Lung (tissue), 12 donors: ENCODE results near the gene FAM47E. TPM values are rescaled to one million over a fixed set of nuclear protein-coding genes. Genes with fewer than 3 reads are reported as not detected.
A peak's percentile ranks its signal among the peaks of the same experiment; 100 is the strongest.

Source experiments
- ATAC-seq: fragments of 200-7000 bp; cut with Tn5 transposase; one replicate; pipeline ENCODE4 v1.9.1; 2020; ENCODE audit warnings: moderate number of reproducible peaks; ENCODE audit not compliant: insufficient read depth, low FRiP score
- DNase-seq, 3 donors: peaks; one replicate each; pipeline ENCODE4 v3.0.0-alpha.2; 2013 to 2017
- H3K27ac ChIP-seq, 2 donors: one replicate each; pipeline ENCODE4 v1.5.1; 2013; ENCODE audit warnings: mild to moderate bottlenecking in 2 of 2, moderate library complexity in 2 of 2, control low read depth in 1 of 2, inconsistent platforms in 1 of 2, low read depth in 1 of 2, low read length in 1 of 2
- H3K27me3 ChIP-seq, 3 donors: one replicate each; pipeline ENCODE4 v1.5.1; 2013; ENCODE audit warnings: low read length in 2 of 3; ENCODE audit not compliant: control insufficient read depth in 3 of 3, insufficient read depth in 3 of 3
- H3K36me3 ChIP-seq, 4 donors: one replicate each; pipeline ENCODE4 v1.5.1; 2013; ENCODE audit warnings: low read length in 4 of 4, mild to moderate bottlenecking in 1 of 4, moderate library complexity in 1 of 4; ENCODE audit not compliant: control insufficient read depth in 4 of 4, insufficient read depth in 4 of 4
- H3K4me1 ChIP-seq, 5 donors: one replicate each; pipeline ENCODE4 v1.5.1; 2013; ENCODE audit warnings: low read length in 5 of 5, mild to moderate bottlenecking in 2 of 5, moderate library complexity in 1 of 5; ENCODE audit not compliant: control insufficient read depth in 5 of 5, insufficient read depth in 5 of 5
- H3K4me3 ChIP-seq: one replicate; pipeline ENCODE4 v1.5.1; 2013; ENCODE audit warnings: mild to moderate bottlenecking, control low read depth, moderate library complexity
- H3K9ac ChIP-seq, 2 donors: one replicate each; pipeline ENCODE4 v1.5.1; 2013; ENCODE audit warnings: low read length in 2 of 2, control low read depth in 1 of 2; ENCODE audit not compliant: insufficient read depth in 1 of 2
- H3K9me3 ChIP-seq, 4 donors: one replicate each; pipeline ENCODE4 v1.5.1; 2013; ENCODE audit warnings: low read length in 3 of 4, mild to moderate bottlenecking in 1 of 4, moderate library complexity in 1 of 4; ENCODE audit not compliant: control insufficient read depth in 4 of 4, insufficient read depth in 3 of 4
- CTCF ChIP-seq: IDR thresholded peaks from 2 replicates; pipeline ENCODE4 v1.5.1; 2012; ENCODE audit warnings: mild to moderate bottlenecking; ENCODE audit errors: control extremely low read depth, extremely low read depth
- WGBS, 2 donors: extraction: QIAGEN DNeasy Blood & Tissue Kit; methylation state at CpG; one replicate each; pipeline ENCODE4 v1.1.7; 2013; 5-methylcytosine and 5-hydroxymethylcytosine counted together
- polyA plus RNA-seq, 2 donors: library from polyadenylated mRNA; stranded (reverse); fragments of 200-250 nt; gene quantifications; one replicate each; pipeline ENCODE4 v1.2.1, GENCODE V29; 2013
- total RNA-seq, 2 donors: library from RNA; depleted of rRNA in 1 of 2; stranded (reverse); fragments of >200 nt in 1 of 2; gene quantifications; one replicate each; pipeline ENCODE4 v1.2.1, GENCODE V29; 2014 to 2021
- donor health status: control.
- donor health status: control.
- donor health status: Bipolar disorder and iron deficiency.
- donor health status: healthy.
- donor health status: DM: yes; HTN: yes; CAD: no.

Gene FAM47E
- total and polyA plus RNA-seq, 4 donors: 4.4 to 10.7 (median 7.0) TPM

DNA sequence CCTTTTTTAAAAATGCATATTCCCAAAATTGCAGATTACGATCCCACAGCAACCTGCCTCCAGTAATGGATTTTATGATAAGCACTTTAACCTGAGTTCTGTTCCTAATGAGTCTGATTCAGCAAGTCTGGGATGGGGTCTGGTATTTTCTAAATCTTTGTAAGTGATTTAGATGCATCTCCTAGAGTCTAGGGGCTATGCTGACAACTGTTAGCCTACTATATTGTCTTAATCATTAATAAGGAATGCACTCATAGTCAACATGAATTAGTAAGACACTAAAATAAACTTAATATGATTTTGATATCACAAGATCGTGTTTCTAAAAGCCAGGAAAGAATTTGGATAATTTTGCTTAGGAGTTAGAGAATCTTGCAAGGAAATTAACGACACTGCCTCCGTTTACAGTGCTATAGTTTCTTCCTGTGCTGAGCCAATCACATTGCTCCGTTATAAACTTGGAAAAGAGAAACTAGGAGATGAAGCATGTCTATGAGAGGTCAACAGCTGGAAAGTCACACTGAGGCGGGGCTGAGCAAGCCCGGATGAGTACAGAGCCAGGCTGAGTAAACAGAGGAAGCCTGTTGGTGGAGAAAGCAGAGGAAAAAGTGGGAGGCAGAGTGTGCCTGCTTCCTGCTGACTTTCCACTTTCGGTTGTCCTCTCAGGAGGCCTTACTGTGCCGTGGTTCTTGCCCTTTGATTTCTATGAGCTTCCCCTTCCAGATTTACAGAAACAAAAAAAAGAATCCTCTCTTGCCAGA, 43.3 kb upstream of the FAM47E start:
- Histone ChIP-seq H3K9me3 (no peaks in the 10 kb centered on the region), H3K4me3 (no peak overlapping the region), H3K27me3 (no peaks in the 10 kb centered on the region), H3K27ac (peak overlapping the region; percentile 89 to 92), H3K4me1 (peaks cover 15 to 67% (median 41%) of the 10 kb centered on the region in 5 donors), H3K36me3 (peaks cover 0 to under 1% (median 0%) of the 10 kb centered on the region in 4 donors), H3K9ac (peak overlapping the region in 1 of 2 donors; percentile 93)
- DNase-seq: peak; percentile 88 to 96 (median 94)
- ATAC-seq: peak; percentile 92
- TF ChIP-seq CTCF: no peak
- WGBS, 2 donors: 16 to 18% methylated on average over 9 of the region's 9 CpGs

- 56 to 75% methylated on average over 4 of the region's 4 CpGs for WGBS, 2 donors
- ATAC-seq: no peak
- Histone ChIP-seq H3K27me3 (no peaks in the 10 kb centered on the region), H3K27ac (peak overlapping the region; percentile 10 to 40), H3K36me3 (peaks cover 0 to 3% (median 0%) of the 10 kb centered on the region in 4 donors), H3K4me3 (no peak overlapping the region), H3K4me1 (peaks cover 17 to 69% (median 41%) of the 10 kb centered on the region in 5 donors), H3K9me3 (no peaks in the 10 kb centered on the region), H3K9ac (peak overlapping the region in 1 of 2 donors; percentile 14)
- no peak for DNase-seq
- TF ChIP-seq CTCF: no peak
These were observed 41.6 kb upstream of the FAM47E start for GRCh38 chr4:76209881-76210280.

DNA sequence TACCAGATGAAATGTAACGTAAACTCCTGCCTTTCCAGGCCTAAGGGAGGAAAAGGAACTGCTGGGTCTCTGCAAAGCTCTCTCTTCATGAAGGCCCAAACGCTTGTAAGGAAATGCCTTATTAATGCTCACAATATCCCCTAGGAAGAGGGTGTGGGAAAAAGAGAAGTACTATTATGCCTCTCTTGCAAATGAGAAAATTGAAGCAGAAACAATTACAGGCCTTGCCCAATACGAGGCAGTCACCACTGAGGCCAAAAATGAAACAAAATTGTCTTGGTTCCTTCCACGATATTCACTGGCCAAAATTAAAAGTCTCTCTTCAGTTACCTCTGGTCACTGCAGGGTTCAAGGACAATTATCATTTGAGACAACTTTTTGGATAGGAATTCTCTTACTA, 41.1 kb upstream of the FAM47E start:
- Histone ChIP-seq H3K4me1 (peaks cover 17 to 75% (median 44%) of the 10 kb centered on the region in 5 donors), H3K27me3 (no peaks in the 10 kb centered on the region), H3K9me3 (no peaks in the 10 kb centered on the region), H3K27ac (peak overlapping the region; percentile 10 to 66), H3K36me3 (peaks cover 0 to 3% (median 0%) of the 10 kb centered on the region in 4 donors), H3K4me3 (no peak overlapping the region), H3K9ac (peak overlapping the region in 1 of 2 donors; percentile 99)
- no peak for DNase-seq
- ATAC-seq: no peak
- no peak for TF ChIP-seq CTCF
- WGBS, 2 donors: 19 to 32% methylated on average over 4 of the region's 4 CpGs
